Midbrain (tissue), 1 donor: ENCODE measurements around the gene PAPLN.
A peak's percentile ranks its signal among the peaks of the same experiment; 100 is the strongest.
"Not testable (repeated sequence)": the region's sequence is repeated elsewhere in the genome, so short reads cannot be mapped to it uniquely, and the experiment has no call there.

Experiments used
- DNase-seq: peaks from one replicate; lab custom pipeline; 2025; lab: John Stamatoyannopoulos, UW

PAPLN gene

DNA sequence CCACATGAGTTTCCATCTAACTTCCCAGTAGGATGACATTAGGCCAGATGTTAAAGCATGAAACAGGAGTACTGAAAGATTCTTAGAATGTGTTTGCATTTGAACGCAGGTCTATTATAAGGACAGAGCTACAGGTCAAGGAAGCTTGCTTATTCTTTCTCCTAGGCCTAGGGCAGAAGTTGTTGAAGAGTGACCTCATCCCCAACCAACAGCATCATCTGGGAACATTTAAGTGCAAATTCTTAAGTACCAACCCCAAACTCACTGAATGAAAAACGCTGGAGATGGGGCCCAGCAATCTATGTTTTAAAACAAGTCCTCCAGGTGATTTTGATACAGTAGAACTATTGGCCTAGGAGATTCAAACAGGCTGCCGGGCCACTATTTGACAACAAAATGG, 52.4 kb downstream of the PAPLN start:
- DNase-seq: no peak

GRCh38 chr14:73290279-73290678, 53.0 kb downstream of the PAPLN start:
- DNase-seq: no peak

DNA sequence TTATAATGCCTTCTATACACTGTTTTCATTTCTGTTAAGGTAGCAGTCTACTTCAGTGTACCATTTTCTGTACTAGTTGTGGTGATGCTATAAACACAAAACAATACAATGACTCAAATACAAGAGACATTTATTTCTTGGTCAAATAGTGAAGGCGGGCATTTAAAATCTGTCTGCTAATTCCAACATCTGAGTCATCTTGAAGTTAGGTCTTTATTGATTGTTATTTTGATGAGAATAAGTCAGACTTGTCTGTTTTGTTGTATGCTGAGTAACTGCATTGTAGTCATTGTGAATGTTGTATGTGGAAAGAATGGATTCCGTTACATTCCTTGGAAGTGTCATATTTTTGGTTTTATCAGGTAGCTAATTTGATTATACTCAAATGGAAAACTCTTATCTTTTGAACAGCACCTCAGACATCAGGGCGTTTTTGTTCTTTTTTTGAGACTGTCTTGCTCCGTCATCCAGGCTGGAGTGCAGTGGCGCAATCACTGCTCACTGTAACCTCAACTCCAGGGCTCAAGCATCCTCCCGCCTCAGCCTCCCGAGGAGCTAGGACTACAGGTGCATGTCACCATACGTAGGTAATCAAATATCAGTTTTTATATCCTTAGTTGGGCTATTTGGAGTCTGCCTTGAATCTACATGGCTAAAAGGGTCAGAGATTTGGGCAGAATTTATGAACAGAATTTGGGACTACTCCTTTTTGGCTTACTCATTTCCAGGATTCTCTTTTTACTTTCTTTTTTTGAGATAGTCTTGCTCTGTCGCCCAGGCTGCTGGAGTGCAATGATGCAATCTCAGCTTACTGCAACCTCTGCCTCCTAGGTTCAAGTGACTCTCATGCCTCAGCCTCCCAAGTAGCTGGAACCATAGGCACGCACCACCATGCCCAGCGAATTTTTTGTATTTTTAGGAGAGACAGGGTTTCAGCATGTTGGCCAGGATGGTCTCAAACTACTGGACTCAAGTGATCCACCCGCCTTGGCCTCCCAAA, 56.8 kb downstream of the PAPLN start:
- no peak for DNase-seq

DNA sequence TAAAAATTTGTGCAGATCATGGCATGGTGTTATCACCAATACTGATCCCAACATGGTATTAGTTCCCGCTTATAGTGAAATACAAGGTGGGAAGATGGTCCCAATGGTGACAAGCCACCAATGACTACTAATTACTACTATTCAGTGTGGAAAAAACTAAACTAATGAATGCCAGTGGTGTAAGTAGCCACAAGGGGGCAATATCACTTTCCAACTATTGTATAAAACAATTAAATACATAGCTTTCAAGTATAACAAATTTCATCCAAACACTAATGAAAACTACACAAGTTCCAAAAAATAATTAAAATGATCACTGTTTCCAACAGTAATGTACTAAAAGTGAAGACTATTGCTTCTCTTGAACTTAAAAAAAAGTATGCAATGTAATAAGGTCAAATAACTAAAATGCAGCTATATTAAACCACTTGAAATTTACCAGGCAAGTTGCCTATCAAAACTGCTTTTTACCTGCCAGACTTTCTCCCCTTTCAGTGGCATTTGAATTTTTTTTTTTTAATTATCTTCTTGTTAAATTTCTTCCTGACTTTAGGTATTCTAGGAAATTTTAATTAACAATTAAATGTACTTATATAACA, 58.0 kb downstream of the PAPLN start:
- DNase-seq: peak; percentile 36

- DNase-seq: no peak
Observed at GRCh38 chr14:73305499-73305898, 68.2 kb downstream of the PAPLN start.

DNA sequence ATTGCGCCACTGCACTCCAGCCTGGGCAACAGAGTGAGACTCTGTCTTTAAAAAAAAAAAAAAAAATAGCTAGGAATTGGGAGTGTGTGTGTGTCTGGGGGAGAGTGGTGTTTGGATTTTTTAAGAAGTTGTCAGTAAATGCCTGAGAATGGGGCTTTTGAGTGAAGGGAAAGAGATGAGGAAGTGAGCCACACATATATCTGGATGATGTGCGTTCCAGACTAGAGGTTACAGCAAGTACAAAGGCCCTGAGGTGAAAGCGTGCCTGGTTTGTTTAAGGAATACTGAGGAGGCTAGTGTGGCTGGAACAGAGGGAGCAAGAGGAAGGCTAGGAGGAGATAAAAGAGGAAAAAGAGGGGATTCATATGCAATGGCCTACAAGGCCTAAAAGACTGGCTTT, 70.0 kb downstream of the PAPLN start:
- DNase-seq: no peak

GRCh38 chr14:73309207-73309606, 71.9 kb downstream of the PAPLN start:
- DNase-seq: not testable (repeated sequence)

- DNase-seq: no peak
Observed at GRCh38 chr14:73311708-73312030, 74.4 kb downstream of the PAPLN start.

DNA sequence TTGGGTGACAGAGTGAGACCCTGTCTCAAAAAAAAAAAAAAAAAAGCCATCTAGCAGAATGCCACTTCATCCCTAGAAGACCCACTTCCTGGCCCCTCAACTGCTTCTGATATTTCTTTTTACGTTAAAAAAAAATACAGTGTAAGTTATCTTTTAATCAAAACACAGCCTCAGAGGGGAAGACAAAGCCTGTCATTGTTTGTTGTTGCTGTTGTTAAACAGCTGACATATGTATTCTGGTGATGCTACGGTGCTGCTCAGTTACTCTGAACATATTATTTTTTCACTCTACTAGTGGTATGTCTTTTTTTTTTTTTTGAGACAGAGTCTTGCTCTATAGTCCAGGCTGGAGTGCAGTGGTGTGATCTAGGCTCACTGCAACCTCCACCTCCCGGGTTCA, 75.4 kb downstream of the PAPLN start:
- DNase-seq: no peak

DNA sequence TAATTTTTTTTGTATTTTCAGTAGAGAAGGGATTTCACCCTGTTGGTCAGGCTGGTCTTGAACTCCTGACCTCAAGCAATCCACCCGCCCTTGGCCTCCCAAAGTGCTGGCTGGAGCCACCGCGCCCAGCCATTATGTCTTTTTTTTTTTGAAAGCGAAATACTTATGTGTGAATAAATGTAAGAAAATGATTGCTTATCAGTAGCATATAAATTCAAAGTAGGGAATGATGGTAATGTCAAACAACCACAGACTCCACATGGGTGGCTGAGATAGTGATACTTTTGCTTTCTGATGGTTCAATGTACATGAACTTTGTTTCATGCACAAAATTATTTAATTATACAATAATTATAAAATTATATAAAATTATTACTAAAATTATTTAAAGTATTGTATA, 75.8 kb downstream of the PAPLN start:
- DNase-seq: no peak

DNA sequence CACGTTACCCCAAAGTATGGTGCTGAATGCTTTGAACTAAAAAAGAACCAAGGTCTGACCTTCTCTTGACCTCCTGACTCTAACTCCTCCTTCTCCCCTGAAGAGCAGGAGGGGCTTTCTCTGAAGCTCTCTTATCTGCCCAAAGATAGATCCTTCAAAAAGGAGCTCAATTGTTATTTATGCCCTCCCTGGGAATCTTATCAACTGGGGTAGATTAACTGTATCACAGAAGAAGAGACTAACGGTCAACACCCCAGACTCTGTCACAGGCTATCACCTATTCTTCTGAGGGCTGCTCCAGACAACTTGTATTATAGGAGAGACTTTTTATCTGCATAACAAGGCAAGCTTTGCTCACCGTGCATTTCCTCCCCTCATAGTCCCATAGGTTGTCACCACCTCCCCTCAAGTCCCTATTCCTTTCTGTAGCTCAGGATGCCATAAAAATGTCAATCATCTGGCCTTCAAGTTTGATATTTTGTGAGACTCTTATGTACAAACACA, 86.6 kb downstream of the PAPLN start:
- DNase-seq: no peak
